SK-N-SH treated with all-trans-retinoic acid at 6 μM for 48 hours (cell line): ENCODE results near the gene WDR77.

Source experiments
- ATAC-seq: fragments of 200-7000 bp; cut with Tn5 transposase; 3 replicates; pipeline ENCODE4 v1.9.1; 2020; ENCODE audit warnings: mild to moderate bottlenecking, moderate library complexity
- ARNTL ChIP-seq: fragments of 450-650 bp; formaldehyde crosslinking; IDR thresholded peaks from 2 replicates; pipeline ENCODE4 v1.5.0; 2020; ENCODE audit warnings: low read depth, mild to moderate bottlenecking, moderate library complexity, borderline replicate concordance
- BACH2 ChIP-seq: fragments of 250-450 bp; sonication (Bioruptor Pico); IDR thresholded peaks from 2 replicates; pipeline ENCODE4 v1.9.0; 2021; ENCODE audit warnings: mild to moderate bottlenecking, borderline replicate concordance
- CSDC2 ChIP-seq: fragments of 250-450 bp; sonication (Bioruptor Pico); IDR thresholded peaks from 2 replicates; pipeline ENCODE4 v1.5.0; 2020; ENCODE audit warnings: mild to moderate bottlenecking, moderate library complexity
- CSRNP3 ChIP-seq: fragments of 250-450 bp; sonication (Bioruptor Pico); IDR thresholded peaks from 2 replicates; pipeline ENCODE4 v1.5.1; 2021; ENCODE audit warnings: mild to moderate bottlenecking, moderate library complexity
- ESRRG ChIP-seq: fragments of 250-450 bp; sonication (Bioruptor Pico); IDR thresholded peaks from 2 replicates; pipeline ENCODE4 v1.6.1; 2021; ENCODE audit warnings: mild to moderate bottlenecking
- GLIS3 ChIP-seq: fragments of 250-450 bp; sonication (Bioruptor Pico); IDR thresholded peaks from 2 replicates; pipeline ENCODE4 v1.5.0; 2020; ENCODE audit warnings: mild to moderate bottlenecking, moderate library complexity
- ISL1 ChIP-seq: fragments of 250-450 bp; sonication (Bioruptor Pico); IDR thresholded peaks from 2 replicates; pipeline ENCODE4 v2.1.2; 2022; ENCODE audit warnings: mild to moderate bottlenecking, moderate library complexity
- OSR1 ChIP-seq: fragments of 250-450 bp; sonication (Bioruptor Pico); IDR thresholded peaks from 2 replicates; pipeline ENCODE4 v1.8.0; 2022; ENCODE audit warnings: moderate library complexity, mild to moderate bottlenecking, inconsistent platforms
- PATZ1 ChIP-seq: fragments of 250-450 bp; sonication (Bioruptor Pico); IDR thresholded peaks from 2 replicates; pipeline ENCODE4 v1.8.0; 2020; ENCODE audit warnings: mild to moderate bottlenecking, moderate library complexity, borderline replicate concordance
- POU6F1 ChIP-seq: fragments of 250-450 bp; sonication (Bioruptor Pico); IDR thresholded peaks from 2 replicates; pipeline ENCODE4 v1.8.0; 2021; ENCODE audit warnings: low read depth, mild to moderate bottlenecking, moderate library complexity, borderline replicate concordance
- PPARA ChIP-seq: fragments of 250-450 bp; sonication (Bioruptor Pico); IDR thresholded peaks from 2 replicates; pipeline ENCODE4 v1.5.0; 2020; ENCODE audit warnings: mild to moderate bottlenecking, borderline replicate concordance
- RARB ChIP-seq: fragments of 250-450 bp; sonication (Bioruptor Pico); IDR thresholded peaks from 2 replicates; pipeline ENCODE4 v1.8.0; 2021; ENCODE audit warnings: mild to moderate bottlenecking, moderate library complexity
- TCF4 ChIP-seq: fragments of 250-450 bp; sonication (Bioruptor Pico); IDR thresholded peaks from 2 replicates; pipeline ENCODE4 v1.8.0; 2021; ENCODE audit warnings: mild to moderate bottlenecking, moderate library complexity, borderline replicate concordance
- TOX ChIP-seq: fragments of 250-450 bp; sonication (Bioruptor Pico); IDR thresholded peaks from 2 replicates; pipeline ENCODE4 v1.8.0; 2021; ENCODE audit warnings: mild to moderate bottlenecking, moderate library complexity, borderline replicate concordance
- ZC3H10 ChIP-seq: fragments of 250-450 bp; sonication (Bioruptor Pico); IDR thresholded peaks from 2 replicates; pipeline ENCODE4 v1.5.1; 2021; ENCODE audit warnings: mild to moderate bottlenecking, moderate library complexity
- ZFP30 ChIP-seq: fragments of 450-650 bp; formaldehyde crosslinking; IDR thresholded peaks from 2 replicates; pipeline ENCODE4 v1.5.0; 2022; ENCODE audit warnings: mild to moderate bottlenecking, moderate library complexity
- ZNF565 ChIP-seq: fragments of 450-650 bp; formaldehyde crosslinking; conservative IDR thresholded peaks from 2 replicates; pipeline ENCODE4 v1.5.0; 2020; ENCODE audit warnings: low read depth, mild to moderate bottlenecking, moderate library complexity
- TF ChIP-seq, protein P1 (sequence below): fragments of 250-450 bp; sonication (Bioruptor Pico); IDR thresholded peaks from 2 replicates; pipeline ENCODE4 v1.5.1; 2020; ENCODE audit warnings: low read depth, mild to moderate bottlenecking, moderate library complexity

Gene WDR77

GRCh38 chr1:111441573-111442192 lies 7.4 kb downstream of the WDR77 start:
- peak; percentile 61; the same call in 2 of the 3 replicates for ATAC-seq
- TF ChIP-seq RARB (CRISPR knock-in tag) (no peak), ARNTL (no peak), POU6F1 (CRISPR knock-in tag) (no peak), ESRRG (CRISPR knock-in tag) (no peak), PATZ1 (CRISPR knock-in tag) (no peak)
- TF ChIP-seq, all 23 proteins: peak for 0

DNA sequence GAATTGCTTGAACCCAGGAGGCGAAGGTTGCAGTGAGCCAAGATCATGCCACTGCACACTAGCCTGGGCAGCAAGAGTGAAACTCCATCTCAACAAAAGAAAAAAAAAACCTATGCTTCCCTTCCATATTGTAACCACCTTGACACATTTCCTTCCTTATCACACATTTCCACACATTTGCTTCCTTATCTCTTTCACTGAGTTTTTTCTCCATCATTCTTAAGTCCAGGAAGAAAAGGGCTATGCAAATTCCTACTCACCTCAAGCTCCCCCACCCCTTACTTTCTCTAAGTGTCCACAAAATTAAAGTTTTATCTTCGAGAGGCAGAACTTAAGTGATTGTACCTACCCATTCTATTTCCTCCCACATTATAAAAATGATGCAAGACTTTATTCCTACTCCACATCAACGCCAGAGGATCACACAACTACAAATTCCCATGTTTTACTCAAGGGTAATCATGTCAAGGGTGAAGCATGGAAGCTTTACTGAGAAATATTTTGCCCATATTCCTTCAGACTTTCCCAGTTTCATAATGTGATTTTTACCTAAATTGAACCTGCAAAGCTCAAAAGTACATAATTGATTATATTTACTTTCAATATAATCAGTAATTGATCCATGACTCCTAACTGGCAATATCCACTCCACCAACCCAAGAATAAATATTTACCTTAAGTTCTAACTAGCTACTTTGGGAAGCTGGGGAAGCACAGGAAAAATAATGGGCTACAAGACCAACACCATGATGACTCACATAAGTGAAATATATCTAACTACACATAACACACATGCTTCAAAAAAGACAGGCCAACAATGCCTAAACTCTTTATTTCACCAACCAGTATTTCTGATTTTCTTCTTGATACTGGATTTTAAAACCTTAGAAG lies 9.3 kb downstream of the WDR77 start:
- TF ChIP-seq ZNF565 (CRISPR knock-in tag) (no peak), CSRNP3 (CRISPR knock-in tag) (no peak), ZFP30 (no peak), BACH2 (CRISPR knock-in tag) (no peak), TCF4 (CRISPR knock-in tag) (no peak), ESRRG (CRISPR knock-in tag) (no peak), OSR1 (CRISPR knock-in tag) (no peak), GLIS3 (no peak), TOX (CRISPR knock-in tag) (no peak), PATZ1 (CRISPR knock-in tag) (no peak), POU6F1 (CRISPR knock-in tag) (no peak), ISL1 (no peak)
- TF ChIP-seq, protein P1, sequence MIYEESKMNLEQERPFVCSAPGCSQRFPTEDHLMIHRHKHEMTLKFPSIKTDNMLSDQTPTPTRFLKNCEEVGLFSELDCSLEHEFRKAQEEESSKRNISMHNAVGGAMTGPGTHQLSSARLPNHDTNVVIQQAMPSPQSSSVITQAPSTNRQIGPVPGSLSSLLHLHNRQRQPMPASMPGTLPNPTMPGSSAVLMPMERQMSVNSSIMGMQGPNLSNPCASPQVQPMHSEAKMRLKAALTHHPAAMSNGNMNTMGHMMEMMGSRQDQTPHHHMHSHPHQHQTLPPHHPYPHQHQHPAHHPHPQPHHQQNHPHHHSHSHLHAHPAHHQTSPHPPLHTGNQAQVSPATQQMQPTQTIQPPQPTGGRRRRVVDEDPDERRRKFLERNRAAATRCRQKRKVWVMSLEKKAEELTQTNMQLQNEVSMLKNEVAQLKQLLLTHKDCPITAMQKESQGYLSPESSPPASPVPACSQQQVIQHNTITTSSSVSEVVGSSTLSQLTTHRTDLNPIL (CRISPR knock-in tag), result no peak
- ATAC-seq, result no peak

GRCh38 chr1:111436726-111437125 lies 12.3 kb downstream of the WDR77 start:
- ATAC-seq, result no peak
- TF ChIP-seq TCF4 (CRISPR knock-in tag) (no peak), CSRNP3 (CRISPR knock-in tag) (no peak), CSDC2 (CRISPR knock-in tag) (no peak), PPARA (CRISPR knock-in tag) (no peak), RARB (CRISPR knock-in tag) (no peak), ZC3H10 (no peak), PATZ1 (CRISPR knock-in tag) (no peak)
- TF ChIP-seq, protein P1 (CRISPR knock-in tag), result no peak
